Caki2 (cell line): Measurements from ENCODE around the gene BBLN. TPM values are rescaled to one million over a fixed set of nuclear protein-coding genes. Genes with fewer than 3 reads are reported as not detected.

Experiments
- DNase-seq: peaks from one replicate; pipeline ENCODE4 v3.0.0-alpha.2; 2015; ENCODE audit warnings: low read depth
- in situ Hi-C: cut with HindIII; loops from 2 replicates; pipeline ENCODE4 v1.10.0; 2016; ENCODE audit warnings: low sequenced_read_pairs, low pct_unique_long_range_greater_than_20kb, mixed read lengths
- total RNA-seq: library from RNA; depleted of rRNA; stranded (reverse); fragments of >200 nt; shearing (Covaris generic); gene quantifications from 2 replicates; pipeline ENCODE4 v1.2.3, GENCODE V29; 2014; ENCODE audit warnings: low replicate concordance

BBLN gene
- total RNA-seq, 1 experiment from 2014 or later: 199 TPM

DNA sequence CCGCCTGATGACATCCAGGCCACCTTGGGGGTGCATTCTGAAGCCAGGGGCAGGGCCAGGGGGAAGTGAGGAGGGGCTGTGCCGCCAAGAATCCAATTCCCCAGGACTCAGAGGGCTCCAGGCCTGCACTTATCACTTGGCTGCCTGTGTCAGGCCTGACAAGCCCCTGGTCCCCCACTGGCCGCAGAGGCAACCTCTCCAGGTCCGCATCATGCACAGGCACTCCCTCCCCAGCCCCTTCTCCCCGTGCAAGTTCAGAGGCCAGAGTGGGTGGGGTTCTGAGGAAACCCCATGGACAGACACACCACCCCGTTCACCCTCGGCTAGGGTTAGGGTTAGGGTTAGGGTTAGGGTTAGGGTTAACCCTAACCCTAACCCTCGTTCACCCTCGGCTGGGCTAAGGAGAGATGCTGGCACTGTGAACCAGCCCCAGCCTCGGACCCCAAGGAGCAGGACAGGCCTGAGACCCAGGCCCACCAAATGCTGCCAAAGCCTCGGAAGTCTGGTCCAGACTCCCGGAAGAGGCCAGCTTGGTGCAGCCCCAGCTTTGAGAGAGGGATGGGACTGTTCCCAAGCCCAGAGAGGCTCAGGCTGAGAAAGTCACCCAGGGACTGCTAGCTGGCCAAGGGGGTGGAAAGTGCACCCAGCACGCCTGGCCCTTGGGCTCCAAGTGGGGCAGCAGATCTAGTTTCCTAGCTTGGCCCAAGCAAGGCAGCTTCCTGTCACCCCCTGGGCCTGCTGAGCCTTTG, 5.9 kb upstream of the BBLN start:
- no peak for DNase-seq
- in situ Hi-C loops: no loop called here

DNA sequence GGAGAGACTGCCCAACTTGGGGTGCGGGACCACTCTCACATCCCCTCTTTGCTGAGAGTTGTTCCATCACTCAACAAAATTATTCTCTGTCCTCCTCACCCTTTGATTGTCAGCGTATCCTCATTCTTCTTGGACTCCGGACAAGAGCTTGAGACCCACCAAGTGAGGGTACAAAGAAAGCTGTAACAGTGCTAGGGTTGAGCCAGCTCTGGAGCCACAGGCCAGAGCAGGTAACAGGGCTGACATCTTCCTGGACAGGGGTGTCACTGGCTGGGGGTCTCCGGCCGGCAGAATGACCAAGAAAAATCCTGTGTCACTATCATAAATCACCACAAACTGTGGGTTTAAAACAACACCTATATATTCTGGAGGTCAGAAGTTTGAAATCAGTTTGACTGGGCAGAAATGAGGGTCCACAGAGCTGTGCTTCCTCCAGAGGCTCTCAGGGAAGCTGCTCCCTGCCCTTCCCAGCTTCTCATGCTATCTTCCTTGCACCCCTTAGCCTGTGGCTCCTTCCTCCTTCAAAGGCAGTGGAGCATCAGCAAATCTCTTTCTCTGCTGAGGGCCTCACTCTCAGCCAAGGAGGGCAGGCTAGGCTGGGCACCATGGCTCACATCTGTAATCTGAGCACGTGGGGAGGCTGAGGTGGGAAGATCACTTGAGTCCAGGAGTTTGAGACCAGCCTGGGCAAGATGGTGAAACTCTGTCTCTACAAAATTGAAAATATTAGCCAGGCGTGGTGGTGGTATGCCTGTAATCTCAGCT, 4.1 kb upstream of the BBLN start:
- no peak for DNase-seq

GRCh38 chr9:128159522-128159783, 612 bp upstream of the BBLN start:
- in situ Hi-C loops: no loop called here
- no peak for DNase-seq

More for the DNA sequence above, 4.1 kb upstream of the BBLN start:
- in situ Hi-C loops: no loop called here

DNA sequence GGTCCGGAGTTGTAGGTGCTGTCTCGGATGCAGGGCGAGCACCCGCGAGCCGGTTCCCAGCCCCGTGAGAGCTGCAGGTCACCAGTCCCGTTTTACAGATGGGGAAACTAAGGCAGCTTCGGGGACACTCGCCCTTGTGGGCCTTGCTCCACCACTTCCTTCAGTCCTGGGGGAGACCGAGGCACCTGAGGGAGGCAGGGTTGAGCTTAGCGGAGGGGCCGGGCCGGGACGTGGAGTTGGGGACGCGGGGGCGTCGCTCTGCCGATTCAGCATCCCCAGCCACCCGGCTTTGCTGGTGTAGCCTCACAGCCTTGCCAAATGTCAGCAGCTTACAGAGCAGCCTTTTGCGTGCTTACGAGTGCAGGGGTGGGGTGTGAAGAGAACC, 530 bp downstream of the BBLN start:
- in situ Hi-C loops: no loop called here
- no peak for DNase-seq

DNA sequence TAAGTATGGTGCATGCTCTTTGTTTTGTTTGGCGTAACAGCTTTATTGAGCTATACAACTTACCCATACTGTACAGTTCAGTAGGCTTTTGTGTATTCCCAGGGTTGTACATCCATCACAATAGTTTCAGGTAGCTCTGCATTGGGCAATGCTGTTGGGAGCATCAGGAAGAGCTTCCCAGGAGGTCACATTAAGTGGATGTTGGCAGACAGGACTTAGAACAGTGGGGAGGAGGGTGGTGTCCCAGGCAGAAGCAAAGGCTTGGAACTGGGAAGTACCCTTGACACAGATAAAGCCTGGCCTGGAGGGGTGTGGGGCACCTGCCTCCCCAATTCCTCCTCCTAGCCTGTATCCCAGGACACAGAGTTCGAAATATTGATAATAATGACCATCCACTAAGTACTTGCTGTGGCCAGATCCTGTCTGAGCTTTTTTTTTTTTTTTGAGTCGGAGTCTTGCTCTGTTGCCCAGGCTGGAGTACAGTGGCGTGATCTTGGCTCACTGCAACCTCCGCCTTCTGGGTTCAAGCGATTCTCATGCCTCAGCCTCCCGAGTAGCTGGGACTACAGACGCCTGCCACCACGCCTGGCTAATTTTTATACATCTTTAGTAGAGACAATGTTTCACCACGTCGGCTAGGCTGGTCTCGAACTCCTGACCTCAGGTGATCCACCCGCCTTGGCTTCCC, 1.3 kb downstream of the BBLN start:
- in situ Hi-C loops: no loop called here
- DNase-seq: no peak

- no peak for DNase-seq
- in situ Hi-C loops: no loop called here
These were observed 2.4 kb downstream of the BBLN start for GRCh38 chr9:128162215-128163026.

- DNase-seq: no peak
- in situ Hi-C loops: no loop called here
These were observed 3.0 kb downstream of the BBLN start for GRCh38 chr9:128163027-128163515.

DNA sequence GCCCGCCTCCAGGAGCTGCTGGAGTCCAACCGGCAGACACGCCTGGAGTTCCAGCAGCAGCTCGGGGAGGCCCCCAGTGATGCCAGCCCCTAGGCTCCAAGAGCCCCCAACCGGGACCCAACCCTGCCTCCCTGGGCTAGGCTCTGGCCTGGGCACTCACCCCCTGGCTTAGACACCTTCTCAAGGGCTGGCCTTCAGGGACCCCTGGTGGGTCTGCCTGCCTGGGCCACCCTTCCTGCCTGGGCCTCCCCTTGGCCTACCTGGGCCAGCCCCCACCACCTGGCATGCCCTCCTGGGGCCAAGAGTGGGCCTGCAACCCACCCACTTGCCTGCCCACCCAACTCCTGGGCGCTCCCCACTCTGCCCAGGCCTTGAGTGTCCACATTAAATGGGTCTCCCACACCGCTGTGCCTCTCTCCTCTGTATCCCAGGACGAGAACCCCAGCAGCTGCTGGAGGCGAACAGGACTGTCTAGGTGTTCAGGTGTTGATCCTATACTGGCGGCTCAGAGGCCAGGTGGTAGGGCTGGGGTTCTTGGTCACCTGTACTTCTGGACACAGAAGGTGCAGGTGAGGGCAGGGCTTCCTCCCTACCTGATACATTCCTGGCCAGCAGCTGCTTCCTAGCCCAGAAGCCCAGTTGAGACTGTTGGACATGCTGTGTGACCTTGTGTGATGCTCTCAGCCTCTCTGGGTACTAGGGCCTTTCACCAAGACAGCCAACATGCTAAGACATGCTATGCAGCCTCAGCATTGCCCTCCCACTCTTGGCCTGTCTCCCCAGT, 3.6 kb downstream of the BBLN start:
- no peak for DNase-seq
- in situ Hi-C loops: no loop called here

GRCh38 chr9:128164307-128164885, 4.3 kb downstream of the BBLN start:
- in situ Hi-C loops: no loop called here

DNA sequence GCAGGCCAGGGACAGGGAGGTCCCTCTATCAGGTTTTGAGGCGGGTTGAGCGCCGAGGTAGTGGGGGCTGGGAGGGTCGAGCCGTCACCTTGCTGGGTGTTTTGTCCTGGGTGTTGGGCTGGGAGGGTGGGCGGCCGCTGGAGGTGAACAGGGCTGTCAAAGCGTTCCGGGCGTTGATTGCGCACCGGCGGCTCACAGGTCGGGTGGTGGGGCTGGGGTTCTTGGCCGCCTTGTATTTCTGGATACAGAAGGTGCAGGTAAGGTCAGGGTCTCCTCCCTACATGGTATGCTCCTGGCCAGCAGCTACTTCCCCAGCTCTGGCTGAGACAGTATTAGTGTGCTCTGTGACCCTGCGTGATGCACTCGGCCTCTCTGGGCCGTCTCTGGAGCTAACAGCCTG, 6.1 kb downstream of the BBLN start:
- DNase-seq: no peak
- in situ Hi-C loops: no loop called here

More at GRCh38 chr9:128164307-128164885, 4.3 kb downstream of the BBLN start:
- peak; percentile 16 for DNase-seq

- no peak for DNase-seq
- in situ Hi-C loops: no loop called here
These were observed 7.1 kb downstream of the BBLN start for GRCh38 chr9:128167209-128167608.

- DNase-seq: no peak
- in situ Hi-C loops: no loop called here
These were observed 8.8 kb downstream of the BBLN start for GRCh38 chr9:128168731-128169308.

GRCh38 chr9:128169492-128169891, 9.4 kb downstream of the BBLN start:
- in situ Hi-C loops: no loop called here
- no peak for DNase-seq

DNA sequence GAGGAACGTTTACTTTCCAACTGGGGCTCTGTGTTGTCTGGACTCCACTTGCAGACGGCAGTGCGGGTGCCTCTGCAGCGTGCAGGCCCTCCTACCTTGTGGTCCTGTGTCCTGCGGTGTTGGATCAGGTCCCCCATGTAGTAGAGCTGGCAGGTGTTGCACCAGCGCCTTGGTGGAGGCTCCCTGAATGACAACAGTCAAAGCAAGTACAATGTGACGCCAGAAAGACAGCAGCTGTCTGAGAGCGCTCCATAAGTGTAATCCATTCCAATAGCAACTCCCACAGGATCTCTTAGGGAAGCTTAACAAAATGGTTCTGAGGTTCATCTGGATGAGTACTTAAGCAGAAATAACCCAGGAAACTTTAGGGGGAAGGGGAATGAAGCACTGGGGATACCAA, 9.9 kb downstream of the BBLN start:
- DNase-seq: no peak
- in situ Hi-C loops: no loop called here

GRCh38 chr9:128174062-128174461, 14.0 kb downstream of the BBLN start:
- DNase-seq: no peak
- in situ Hi-C loops: no loop called here

GRCh38 chr9:128175102-128175563, 15.1 kb downstream of the BBLN start:
- no peak for DNase-seq
- in situ Hi-C loops: no loop called here

DNA sequence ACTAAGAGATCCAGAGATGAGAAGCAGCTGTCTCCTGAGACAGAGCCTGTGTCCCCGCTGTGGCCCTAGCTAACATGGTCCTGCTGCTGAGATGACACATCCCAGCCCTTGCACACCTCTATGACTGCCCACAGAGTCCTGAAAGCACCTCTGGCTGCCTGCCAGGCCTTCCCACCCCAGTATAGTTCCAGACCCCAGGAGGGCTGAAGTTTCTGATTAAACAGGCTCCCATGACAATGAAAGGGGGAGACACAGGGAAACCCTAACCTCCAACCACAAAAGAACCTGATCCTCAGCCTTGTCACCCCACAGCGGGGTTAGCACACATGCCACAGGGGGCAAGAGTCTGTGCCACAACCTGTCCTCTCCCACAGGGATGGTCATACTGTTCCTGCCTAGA, 15.7 kb downstream of the BBLN start:
- in situ Hi-C loops: no loop called here
- DNase-seq: no peak
